HG03108 (cell line): ENCODE data around the gene KRT76.

Experiments
- ATAC-seq: cut with Tn5 transposase; IDR thresholded peaks from one replicate; pipeline ENCODE4 v1.9.1; 2021; ENCODE audit warnings: moderate library complexity; ENCODE audit not compliant: unreplicated experiment

The KRT76 gene

GRCh38 chr12:52813203-52813819 lies 36.2 kb upstream of the KRT76 start:
- ATAC-seq: no peak

- ATAC-seq: no peak
Measured at GRCh38 chr12:52812749-52813148, 35.6 kb upstream of the KRT76 start.

GRCh38 chr12:52812073-52812400 lies 34.9 kb upstream of the KRT76 start:
- no peak for ATAC-seq

GRCh38 chr12:52811191-52812072 lies 34.3 kb upstream of the KRT76 start:
- ATAC-seq: no peak

- no peak for ATAC-seq
Measured at GRCh38 chr12:52810554-52810953, 33.4 kb upstream of the KRT76 start.

- ATAC-seq: no peak
Measured at GRCh38 chr12:52809166-52809565, 32.0 kb upstream of the KRT76 start.

GRCh38 chr12:52808573-52809160 lies 31.5 kb upstream of the KRT76 start:
- no peak for ATAC-seq

- no peak for ATAC-seq
Measured at GRCh38 chr12:52807544-52808470, 30.7 kb upstream of the KRT76 start.

GRCh38 chr12:52806821-52807543 lies 29.8 kb upstream of the KRT76 start:
- no peak for ATAC-seq

GRCh38 chr12:52806169-52806811 lies 29.1 kb upstream of the KRT76 start:
- ATAC-seq: no peak

- no peak for ATAC-seq
Measured at GRCh38 chr12:52805739-52806138, 28.6 kb upstream of the KRT76 start.

GRCh38 chr12:52805000-52805399 lies 27.9 kb upstream of the KRT76 start:
- ATAC-seq: no peak

GRCh38 chr12:52802442-52802841 lies 25.3 kb upstream of the KRT76 start:
- no peak for ATAC-seq

GRCh38 chr12:52801773-52802172 lies 24.6 kb upstream of the KRT76 start:
- ATAC-seq: no peak

- ATAC-seq: no peak
Measured at GRCh38 chr12:52800259-52800917, 23.2 kb upstream of the KRT76 start.

GRCh38 chr12:52799505-52800211 lies 22.5 kb upstream of the KRT76 start:
- ATAC-seq: no peak

- ATAC-seq: no peak
Measured at GRCh38 chr12:52798671-52799504, 21.7 kb upstream of the KRT76 start.
